Type B pancreatic cell (in vitro differentiated cells): ENCODE data around the gene CORO7. TPM values are rescaled to one million over a fixed set of nuclear protein-coding genes. Genes with fewer than 3 reads are reported as not detected.

ENCODE experiments used
- DNase-seq: peaks from one replicate; pipeline ENCODE4 v3.0.0; 2021; ENCODE audit warnings: mixed read lengths; ENCODE audit not compliant: unreplicated experiment; ENCODE audit errors: extremely low spot score
- H3K27ac Mint-ChIP-seq: 2 replicates; pipeline ENCODE4 v1.8.0; 2021; ENCODE audit warnings: mild to moderate bottlenecking, mixed read lengths
- H3K27me3 Mint-ChIP-seq: 2 replicates; pipeline ENCODE4 v1.8.0; 2021; ENCODE audit warnings: mixed read lengths
- H3K36me3 Mint-ChIP-seq: 2 replicates; pipeline ENCODE4 v1.8.0; 2021; ENCODE audit warnings: mixed read lengths
- H3K4me1 Mint-ChIP-seq: one replicate; pipeline ENCODE4 v1.8.0; 2021; ENCODE audit warnings: mixed read lengths; ENCODE audit not compliant: unreplicated experiment
- H3K4me3 Mint-ChIP-seq: 2 replicates; pipeline ENCODE4 v1.8.0; 2021; ENCODE audit warnings: mild to moderate bottlenecking, mixed read lengths
- H3K9me3 Mint-ChIP-seq: 2 replicates; pipeline ENCODE4 v1.8.0; 2021; ENCODE audit warnings: mixed read lengths
- CTCF ChIP-seq: fragments of 200-600 bp; sonication (generic); conservative IDR thresholded peaks from 2 replicates; pipeline ENCODE4 v1.5.0; 2021; ENCODE audit warnings: antibody characterized with exemption, mild to moderate bottlenecking
- total RNA-seq: library from RNA; stranded (reverse); gene quantifications from 2 replicates; pipeline ENCODE4 v1.2.1, GENCODE V29; 2021; ENCODE audit warnings: low replicate concordance

CORO7 gene
- total RNA-seq, 1 donor from 2014 or later = 32.3 TPM

DNA sequence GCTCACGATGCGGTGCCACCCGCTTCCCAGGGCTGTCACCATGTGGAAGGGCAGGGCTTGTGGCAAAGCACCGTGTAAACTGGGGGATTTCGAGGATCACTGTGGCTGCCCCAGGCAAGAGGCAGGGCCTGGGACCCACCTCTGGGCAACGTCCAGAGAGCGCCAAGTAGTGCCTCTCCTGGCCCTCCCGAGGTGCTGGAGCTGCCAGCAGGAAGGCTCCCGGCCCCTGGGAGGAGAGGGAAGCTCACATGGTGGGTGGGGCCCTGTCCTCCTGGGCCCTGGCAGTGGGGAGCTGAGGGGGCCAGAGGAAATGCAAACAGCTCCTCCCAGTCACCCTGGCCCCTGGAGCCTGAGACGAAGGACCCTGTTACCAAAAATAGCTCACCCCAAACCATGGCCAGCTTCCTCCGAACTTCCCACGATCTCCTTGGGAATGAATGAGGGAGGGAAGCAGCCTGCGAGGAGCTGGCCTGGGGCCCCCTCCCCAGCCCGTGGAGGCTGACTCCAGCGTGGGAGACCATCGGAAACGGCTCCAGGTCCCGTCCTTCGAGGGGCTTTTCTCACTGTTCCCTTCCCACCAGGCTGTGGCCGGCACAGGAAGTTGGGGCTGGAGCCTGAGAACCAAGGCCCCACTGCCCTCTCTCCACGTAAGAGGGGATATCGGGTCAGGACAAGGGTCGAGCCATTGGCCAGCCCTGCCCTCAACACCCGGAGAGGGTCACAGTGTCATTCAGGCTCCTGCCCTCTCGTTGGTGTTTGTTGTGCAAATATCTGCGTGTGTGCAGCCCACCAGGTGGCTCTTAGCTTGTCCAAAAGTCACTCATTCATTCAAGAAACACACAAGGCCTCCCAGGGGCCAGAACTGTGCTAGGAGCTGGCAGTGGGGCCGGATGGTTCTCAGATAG is 27.1 kb downstream of the CORO7 start:
- DNase-seq = no peak
- Mint-ChIP-seq H3K4me3 (no peak overlapping the region), H3K27ac (peak overlapping the region; percentile 72)

GRCh38 chr16:4388271-4389021 is 27.9 kb downstream of the CORO7 start:
- Mint-ChIP-seq H3K4me3 (no peak overlapping the region), H3K36me3 (no peaks in the 10 kb centered on the region), H3K4me1 (peaks cover 22% of the 10 kb centered on the region), H3K9me3 (no peaks in the 10 kb centered on the region), H3K27ac (peak overlapping the region; percentile 72), H3K27me3 (no peaks in the 10 kb centered on the region)
- no peak for DNase-seq
- no peak for TF ChIP-seq CTCF

More for the DNA sequence above, 27.1 kb downstream of the CORO7 start:
- Mint-ChIP-seq H3K9me3 (no peaks in the 10 kb centered on the region), H3K27me3 (no peaks in the 10 kb centered on the region), H3K36me3 (no peaks in the 10 kb centered on the region), H3K4me1 (peaks cover 22% of the 10 kb centered on the region)
- TF ChIP-seq CTCF = no peak

- Mint-ChIP-seq H3K4me1 (peaks cover 23% of the 10 kb centered on the region), H3K36me3 (no peaks in the 10 kb centered on the region), H3K27me3 (no peaks in the 10 kb centered on the region), H3K9me3 (no peaks in the 10 kb centered on the region), H3K4me3 (no peak overlapping the region), H3K27ac (peak overlapping the region; percentile 26)
- no peak for DNase-seq
- TF ChIP-seq CTCF = no peak
Measured at GRCh38 chr16:4387781-4388180, 28.6 kb downstream of the CORO7 start.

GRCh38 chr16:4386951-4387565 is 29.3 kb downstream of the CORO7 start:
- Mint-ChIP-seq H3K9me3 (no peaks in the 10 kb centered on the region), H3K36me3 (no peaks in the 10 kb centered on the region), H3K27ac (peak overlapping the region; percentile 26), H3K4me1 (peaks cover 22% of the 10 kb centered on the region), H3K27me3 (no peaks in the 10 kb centered on the region), H3K4me3 (no peak overlapping the region)
- TF ChIP-seq CTCF = no peak
- no peak for DNase-seq

DNA sequence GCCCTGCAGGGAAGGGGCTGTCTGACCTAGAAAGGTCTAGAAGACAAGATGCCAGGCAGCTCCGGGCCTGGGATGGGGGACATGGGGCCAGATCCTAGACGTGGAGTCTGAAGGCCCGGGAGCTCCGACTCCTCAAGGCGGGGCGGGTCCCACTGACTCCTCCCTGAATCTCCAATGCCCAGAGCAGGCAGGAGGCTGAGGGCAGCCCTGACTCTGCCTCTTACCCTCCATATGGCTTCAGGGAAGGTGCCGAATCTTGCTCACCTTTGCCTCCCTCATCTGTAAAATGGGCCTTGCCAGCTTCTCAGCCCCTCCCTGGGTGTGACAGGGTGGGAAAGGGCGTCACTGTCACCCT is 30.0 kb downstream of the CORO7 start:
- no peak for DNase-seq
- H3K4me3 Mint-ChIP-seq = no peak overlapping the region
- H3K4me1 Mint-ChIP-seq = peaks cover 22% of the 10 kb centered on the region
- H3K36me3 Mint-ChIP-seq = no peaks in the 10 kb centered on the region
- TF ChIP-seq CTCF = no peak
- no peak overlapping the region for H3K27ac Mint-ChIP-seq
- H3K9me3 Mint-ChIP-seq = no peaks in the 10 kb centered on the region
- no peaks in the 10 kb centered on the region for H3K27me3 Mint-ChIP-seq
